ENCODE measurements around the gene SOAT2. TPM values are rescaled to one million over a fixed set of nuclear protein-coding genes. Genes with fewer than 3 reads are reported as not detected.

Gene SOAT2
- total RNA-seq, 1 experiment from 2014 or later: not detected

DNA sequence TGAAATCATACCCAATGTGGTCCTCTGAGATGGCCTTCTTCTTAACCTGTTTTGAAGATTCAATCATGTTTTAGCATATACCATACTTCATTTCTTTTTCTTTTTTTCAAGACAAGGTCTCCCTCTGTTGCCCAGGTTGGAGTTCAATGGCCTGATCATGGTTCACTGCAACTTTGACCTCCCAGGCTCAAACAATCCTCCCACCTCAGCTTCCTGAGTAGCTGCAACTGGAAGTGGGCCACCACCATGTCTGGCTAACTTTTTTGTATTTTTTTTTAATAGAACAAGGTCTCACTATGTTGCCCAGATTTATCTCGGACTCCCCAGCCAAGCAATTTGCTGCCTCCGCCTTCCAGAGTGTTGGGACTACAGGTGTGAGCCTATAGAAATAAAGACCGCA is 30.4 kb downstream of the SOAT2 start:
- Mint-ChIP-seq H3K36me3 (ENCODE audit: insufficient read depth in 1 of 3, low read depth in 3 of 3) (peaks cover 0 to under 1% (median 0%) of the 10 kb centered on the region in 3 experiments; a peak in 2 of 7 replicates), H3K27ac (no peak overlapping the region), H3K4me1 (no peaks in the 10 kb centered on the region), H3K9me3 (peaks cover 12% of the 10 kb centered on the region in 2 experiments), H3K4me3 (no peak overlapping the region), H3K27me3 (ENCODE audit: low read depth) (peaks cover 33% of the 10 kb centered on the region)
- Histone ChIP-seq H2BK20ac (ENCODE audit: low read depth, low read length, poor library complexity, severe bottlenecking) (no peak overlapping the region), H3K79me2 (ENCODE audit: insufficient read depth, low read length) (no peaks in the 10 kb centered on the region), H4K8ac (replicated peaks; ENCODE audit: insufficient read length, low read depth, low read length) (no peak overlapping the region), H3K56ac (ENCODE audit: insufficient read length, low read depth, low read length) (no peak overlapping the region), H3K23ac (ENCODE audit: insufficient read length, low read depth, low read length) (no peak overlapping the region), H4K5ac (ENCODE audit: insufficient read length, low read depth, low read length) (no peak overlapping the region), H2BK15ac (ENCODE audit: low read depth, low read length) (no peak overlapping the region), H3K18ac (ENCODE audit: insufficient read length, low read depth, low read length) (no peak overlapping the region), H2AK5ac (ENCODE audit: insufficient read length, low read length) (no peak overlapping the region), H3K9ac (ENCODE audit: extremely low read depth, insufficient read length, low read length) (no peak overlapping the region), H2AFZ (ENCODE audit: low read length) (no peak overlapping the region), H2BK5ac (ENCODE audit: insufficient read length, low read length) (no peak overlapping the region), H2BK120ac (ENCODE audit: low read depth, low read length, poor library complexity, severe bottlenecking) (no peak overlapping the region), H3K9me3 (ENCODE audit: control insufficient read depth, low read depth, low read length) (peaks cover 1% of the 10 kb centered on the region), H4K91ac (ENCODE audit: insufficient read length, low read depth, low read length) (no peak overlapping the region), H3K27me3 (ENCODE audit: insufficient read depth, low read length) (no peaks in the 10 kb centered on the region), H4K20me1 (ENCODE audit: control insufficient read depth, insufficient read depth, insufficient read length) (no peaks in the 10 kb centered on the region), H2BK12ac (ENCODE audit: insufficient read length, low read depth, low read length) (no peak overlapping the region), H3K79me1 (ENCODE audit: insufficient read depth, low read depth, low read length, poor library complexity, severe bottlenecking) (no peaks in the 10 kb centered on the region), H3K27ac (ENCODE audit: insufficient read length, low read depth, low read length) (no peak overlapping the region), H3K23me2 (ENCODE audit: insufficient read length, low read depth, low read length, poor library complexity, severe bottlenecking) (no peaks in the 10 kb centered on the region), H3K4me1 (ENCODE audit: insufficient read depth, low read length) (no peaks in the 10 kb centered on the region), H3K4ac (ENCODE audit: low read depth, low read length) (no peak overlapping the region), H3T11ph (ENCODE audit: low read length) (no peak overlapping the region), H3K4me2 (ENCODE audit: insufficient read depth, insufficient read length, low read length) (no peak overlapping the region), H3K14ac (ENCODE audit: insufficient read depth, low read length) (no peak overlapping the region)
- TF ChIP-seq, protein P1, sequence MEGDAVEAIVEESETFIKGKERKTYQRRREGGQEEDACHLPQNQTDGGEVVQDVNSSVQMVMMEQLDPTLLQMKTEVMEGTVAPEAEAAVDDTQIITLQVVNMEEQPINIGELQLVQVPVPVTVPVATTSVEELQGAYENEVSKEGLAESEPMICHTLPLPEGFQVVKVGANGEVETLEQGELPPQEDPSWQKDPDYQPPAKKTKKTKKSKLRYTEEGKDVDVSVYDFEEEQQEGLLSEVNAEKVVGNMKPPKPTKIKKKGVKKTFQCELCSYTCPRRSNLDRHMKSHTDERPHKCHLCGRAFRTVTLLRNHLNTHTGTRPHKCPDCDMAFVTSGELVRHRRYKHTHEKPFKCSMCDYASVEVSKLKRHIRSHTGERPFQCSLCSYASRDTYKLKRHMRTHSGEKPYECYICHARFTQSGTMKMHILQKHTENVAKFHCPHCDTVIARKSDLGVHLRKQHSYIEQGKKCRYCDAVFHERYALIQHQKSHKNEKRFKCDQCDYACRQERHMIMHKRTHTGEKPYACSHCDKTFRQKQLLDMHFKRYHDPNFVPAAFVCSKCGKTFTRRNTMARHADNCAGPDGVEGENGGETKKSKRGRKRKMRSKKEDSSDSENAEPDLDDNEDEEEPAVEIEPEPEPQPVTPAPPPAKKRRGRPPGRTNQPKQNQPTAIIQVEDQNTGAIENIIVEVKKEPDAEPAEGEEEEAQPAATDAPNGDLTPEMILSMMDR (conservative IDR thresholded peaks at IDR 0.05): no peak
- no peak for DNase-seq
- no CpG with 5 or more reads among the region's 3 CpGs for WGBS (ENCODE audit: extremely low coverage, insufficient read length, low lambda C conversion rate)

Measured in H9 (cell line).